ENCODE results near the gene B4GALNT2.

B4GALNT2 gene

DNA sequence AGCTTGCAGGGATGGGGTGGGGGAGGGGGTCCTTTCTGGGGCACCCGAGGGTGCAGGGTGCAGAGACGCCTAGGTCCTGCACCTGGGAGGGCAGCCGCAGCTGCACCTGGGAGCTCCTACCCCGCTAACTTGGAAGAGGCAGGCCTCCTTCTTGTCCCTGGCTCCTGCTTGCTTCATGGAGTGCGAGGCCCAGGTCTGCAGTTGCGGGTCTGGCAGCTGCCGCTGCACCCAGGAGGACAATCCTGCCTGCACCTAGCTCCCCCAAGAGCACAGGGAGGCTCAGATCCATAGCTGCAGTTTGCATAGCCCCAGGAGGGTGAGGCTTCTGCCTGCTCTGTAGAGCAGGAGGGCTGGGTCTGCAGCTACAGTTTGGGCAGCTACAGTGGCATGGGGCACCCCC is 51.2 kb downstream of the B4GALNT2 start:
- TF ChIP-seq, protein P1, sequence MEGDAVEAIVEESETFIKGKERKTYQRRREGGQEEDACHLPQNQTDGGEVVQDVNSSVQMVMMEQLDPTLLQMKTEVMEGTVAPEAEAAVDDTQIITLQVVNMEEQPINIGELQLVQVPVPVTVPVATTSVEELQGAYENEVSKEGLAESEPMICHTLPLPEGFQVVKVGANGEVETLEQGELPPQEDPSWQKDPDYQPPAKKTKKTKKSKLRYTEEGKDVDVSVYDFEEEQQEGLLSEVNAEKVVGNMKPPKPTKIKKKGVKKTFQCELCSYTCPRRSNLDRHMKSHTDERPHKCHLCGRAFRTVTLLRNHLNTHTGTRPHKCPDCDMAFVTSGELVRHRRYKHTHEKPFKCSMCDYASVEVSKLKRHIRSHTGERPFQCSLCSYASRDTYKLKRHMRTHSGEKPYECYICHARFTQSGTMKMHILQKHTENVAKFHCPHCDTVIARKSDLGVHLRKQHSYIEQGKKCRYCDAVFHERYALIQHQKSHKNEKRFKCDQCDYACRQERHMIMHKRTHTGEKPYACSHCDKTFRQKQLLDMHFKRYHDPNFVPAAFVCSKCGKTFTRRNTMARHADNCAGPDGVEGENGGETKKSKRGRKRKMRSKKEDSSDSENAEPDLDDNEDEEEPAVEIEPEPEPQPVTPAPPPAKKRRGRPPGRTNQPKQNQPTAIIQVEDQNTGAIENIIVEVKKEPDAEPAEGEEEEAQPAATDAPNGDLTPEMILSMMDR (IDR thresholded peaks at IDR 0.05) = no peak

DNA sequence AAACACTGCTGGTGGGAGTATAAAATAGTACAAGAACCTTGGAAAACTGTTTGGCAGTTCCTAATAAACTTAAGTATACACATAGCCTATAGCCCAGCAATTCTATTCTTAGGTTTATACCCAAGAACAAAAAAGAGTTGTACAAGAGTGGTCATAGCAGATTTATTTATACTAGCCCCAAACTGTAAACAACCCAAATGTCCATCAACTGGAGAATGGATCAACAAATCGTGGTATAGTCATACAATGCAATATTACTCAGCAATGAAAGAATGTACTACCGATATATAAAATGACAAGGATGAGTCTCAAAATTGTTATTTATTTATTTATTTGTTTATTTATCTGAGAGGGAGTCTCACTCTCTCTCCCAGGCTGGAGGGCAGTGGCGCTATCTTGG is 54.7 kb downstream of the B4GALNT2 start:
- TF ChIP-seq, protein P1 (IDR thresholded peaks at IDR 0.05) = no peak

DNA sequence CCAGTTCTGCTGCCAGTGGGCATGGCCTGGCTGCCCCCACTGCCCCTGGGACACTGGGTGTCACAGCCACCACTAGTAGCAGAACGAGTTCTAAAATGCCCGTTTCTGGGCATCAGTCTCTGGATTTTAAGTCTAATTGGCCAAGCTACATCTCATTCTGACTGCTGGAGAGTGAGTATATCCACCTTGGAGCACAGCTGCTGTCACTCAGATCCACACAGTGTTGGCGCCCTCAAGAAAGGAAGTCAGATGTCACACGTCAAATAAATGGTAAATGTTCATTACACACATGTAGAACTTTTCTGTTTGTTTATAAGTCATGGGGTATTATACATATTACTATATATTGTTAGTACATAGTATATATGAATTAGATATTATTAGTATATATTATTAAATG is 58.4 kb downstream of the B4GALNT2 start:
- TF ChIP-seq, protein P1 (IDR thresholded peaks at IDR 0.05) = no peak

DNA sequence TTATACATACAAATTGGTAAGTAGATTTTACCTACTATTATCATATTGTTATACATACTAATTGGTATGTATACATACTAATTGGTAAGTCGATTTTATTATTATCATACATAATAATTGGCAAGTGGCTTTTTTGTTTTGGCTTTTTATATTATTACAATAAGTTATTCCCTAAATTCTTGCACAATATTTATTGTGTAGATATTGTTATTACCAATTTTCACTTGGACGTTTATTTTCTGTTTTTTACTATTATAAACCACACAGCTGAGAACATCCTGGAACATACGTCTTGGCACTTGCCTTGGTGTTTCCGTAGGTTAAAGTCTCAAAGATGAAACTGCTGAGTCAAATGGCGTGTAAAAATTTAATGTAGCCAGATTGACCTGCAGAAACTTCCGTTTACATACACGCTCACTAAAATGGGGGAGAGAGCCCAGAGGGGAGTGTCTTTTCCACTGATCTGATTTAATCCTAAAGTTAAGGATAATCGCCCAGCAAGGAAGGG is 58.9 kb downstream of the B4GALNT2 start:
- TF ChIP-seq, protein P1 (IDR thresholded peaks at IDR 0.05) = no peak

DNA sequence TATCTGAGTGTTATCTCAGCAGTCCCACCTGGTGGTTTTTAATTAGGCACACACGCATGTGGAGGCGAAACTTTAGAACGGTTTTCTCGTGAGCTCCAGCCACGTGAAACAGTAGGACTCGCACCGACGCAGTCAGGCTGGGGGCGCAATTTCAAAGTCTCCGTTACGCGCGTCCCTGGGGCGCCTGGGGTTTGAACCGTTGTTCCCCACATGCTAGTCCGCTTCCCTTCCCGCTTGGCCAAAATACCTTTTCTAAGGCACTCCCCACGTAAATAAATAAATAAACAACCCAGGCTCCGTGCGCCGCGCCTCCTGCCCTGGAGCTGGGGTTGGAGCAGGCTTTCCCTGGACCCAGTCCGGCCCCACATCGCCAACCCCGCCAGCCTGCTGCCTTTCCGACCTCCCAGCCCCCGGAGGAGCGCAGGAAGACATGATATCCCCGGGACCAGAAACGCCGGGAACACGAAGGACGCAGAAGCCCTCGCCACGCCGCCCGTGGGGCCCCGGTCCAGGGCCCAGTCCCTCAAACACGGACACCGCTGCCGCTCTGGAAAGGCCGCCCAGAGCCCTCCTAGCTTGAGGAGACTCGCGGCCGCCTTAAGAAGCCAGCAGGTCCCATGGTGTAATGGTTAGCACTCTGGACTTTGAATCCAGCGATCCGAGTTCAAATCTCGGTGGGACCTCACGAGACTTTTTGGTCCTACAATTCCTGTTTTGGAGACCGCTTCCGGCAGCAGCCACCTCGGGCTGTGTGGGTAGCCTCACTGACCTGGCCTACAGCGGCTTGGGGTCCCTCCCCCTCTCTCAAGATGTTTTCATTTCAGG is 59.6 kb downstream of the B4GALNT2 start:
- TF ChIP-seq, protein P1 (IDR thresholded peaks at IDR 0.05) = peak; percentile 35; the same call in 1 of the 2 replicates

DNA sequence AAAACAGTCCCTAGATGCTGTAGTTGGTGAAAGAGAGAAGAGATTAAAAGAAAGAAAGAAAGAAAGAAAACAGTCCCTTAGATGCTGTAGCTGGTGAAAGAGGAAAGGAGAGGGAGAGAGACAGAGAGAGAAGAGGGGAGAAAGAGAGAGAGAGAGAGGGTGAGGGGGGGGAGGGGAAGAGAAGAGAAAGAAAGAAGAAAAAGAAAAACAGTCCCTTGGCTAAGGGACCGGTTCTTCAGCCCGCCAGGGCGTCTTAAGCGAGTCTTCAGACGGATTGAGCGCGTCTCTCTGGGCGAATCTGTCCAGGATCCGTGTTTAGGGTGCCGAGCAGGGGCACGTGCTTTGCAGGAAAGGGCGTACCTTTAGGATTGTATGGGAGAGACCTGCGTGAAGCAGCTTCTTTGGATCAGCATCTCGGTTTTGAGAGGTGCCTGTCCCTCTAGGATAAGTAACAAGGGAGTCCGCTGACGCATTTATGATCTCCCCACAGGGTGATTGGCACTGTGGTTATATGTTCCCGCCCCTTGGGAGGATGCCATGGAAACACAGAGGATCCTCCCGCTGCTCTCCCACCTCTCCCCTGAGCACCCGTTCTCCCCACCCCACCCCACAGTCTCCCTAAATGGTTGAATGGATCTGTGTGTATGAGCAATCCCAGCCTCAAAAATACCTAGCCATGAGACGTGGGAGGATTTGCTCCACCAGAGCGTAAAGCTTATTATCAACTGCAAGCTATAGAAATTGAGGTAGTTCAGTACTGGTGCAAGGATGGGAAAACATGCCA is 61.1 kb downstream of the B4GALNT2 start:
- TF ChIP-seq, protein P1 (IDR thresholded peaks at IDR 0.05) = no peak

DNA sequence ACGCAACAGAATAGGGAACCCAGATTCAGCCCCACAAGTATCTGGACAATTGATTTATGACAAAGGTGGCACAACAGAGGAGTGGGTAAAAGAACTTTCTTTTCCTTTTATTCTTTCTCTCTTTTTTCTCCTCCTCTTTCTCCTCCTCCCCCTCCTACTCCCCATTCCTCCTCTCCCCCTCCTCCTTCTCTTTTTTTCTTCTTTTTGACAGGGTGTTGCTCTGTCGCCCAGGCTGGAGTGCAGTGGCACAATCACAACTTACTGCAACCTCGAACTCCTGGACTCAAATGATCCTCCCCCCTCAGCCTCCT is 61.7 kb downstream of the B4GALNT2 start:
- TF ChIP-seq, protein P1 (IDR thresholded peaks at IDR 0.05) = no peak
